DOHH2 (cell line): Measurements from ENCODE around the gene ERLEC1.
"Not testable (repeated sequence)": the region's sequence is repeated elsewhere in the genome, so short reads cannot be mapped to it uniquely, and the experiment has no call there.

ENCODE experiments used
- H3F3A ChIP-seq: fragments of 200-600 bp; sonication (generic), shearing (Covaris generic); 2 replicates; pipeline ENCODE4 v1.6.0; 2016; ENCODE audit warnings: antibody characterized with exemption, mild to moderate bottlenecking; ENCODE audit not compliant: control insufficient read depth, insufficient read depth
- H3K27ac ChIP-seq: fragments of 200-600 bp; sonication (generic); 2 replicates; pipeline ENCODE4 v1.5.1; 2014; ENCODE audit warnings: low read depth, mild to moderate bottlenecking, low read length, moderate library complexity
- H3K27me3 ChIP-seq: fragments of 200-600 bp; sonication (generic); 2 replicates; pipeline ENCODE4 v1.6.1; 2014; ENCODE audit warnings: mild to moderate bottlenecking, low read length, mixed read lengths; ENCODE audit not compliant: control insufficient read depth
- H3K36me3 ChIP-seq: fragments of 200-600 bp; sonication (generic); 2 replicates; pipeline ENCODE4 v1.6.1; 2014; ENCODE audit warnings: mild to moderate bottlenecking, low read length, moderate library complexity, mixed read lengths; ENCODE audit not compliant: control insufficient read depth
- H3K4me1 ChIP-seq: fragments of 200-600 bp; sonication (generic); 2 replicates; pipeline ENCODE4 v1.6.1; 2014; ENCODE audit warnings: mild to moderate bottlenecking, low read length, mixed read lengths; ENCODE audit not compliant: control insufficient read depth
- H3K4me2 ChIP-seq: fragments of 200-600 bp; sonication (generic); 2 replicates; pipeline ENCODE4 v1.6.0; 2014; ENCODE audit warnings: mild to moderate bottlenecking, low read length, moderate library complexity
- H3K4me3 ChIP-seq: fragments of 200-600 bp; sonication (generic); 2 replicates; pipeline ENCODE4 v1.5.1; 2014; ENCODE audit warnings: mild to moderate bottlenecking, low read length, mixed read lengths
- H3K79me2 ChIP-seq: fragments of 200-600 bp; sonication (generic); 2 replicates; pipeline ENCODE4 v1.6.1; 2014; ENCODE audit warnings: mild to moderate bottlenecking, low read length, mixed read lengths; ENCODE audit not compliant: control insufficient read depth
- H3K9me2 ChIP-seq: fragments of 200-600 bp; sonication (generic); replicated peaks from 2 replicates; pipeline ENCODE4 v1.6.1; 2014; ENCODE audit warnings: mild to moderate bottlenecking, low read length, mixed read lengths; ENCODE audit not compliant: control insufficient read depth
- H3K9me3 ChIP-seq: fragments of 200-600 bp; sonication (generic); 2 replicates; pipeline ENCODE4 v1.6.1; 2014; ENCODE audit warnings: antibody characterized with exemption, low read length, mixed read lengths; ENCODE audit not compliant: control insufficient read depth, insufficient read depth
- H4K20me1 ChIP-seq: fragments of 200-600 bp; sonication (generic); 2 replicates; pipeline ENCODE4 v1.6.0; 2014; ENCODE audit warnings: low read depth, mild to moderate bottlenecking, antibody characterized with exemption, low read length, moderate library complexity; ENCODE audit not compliant: control insufficient read depth, insufficient read depth
- EZH2phosphoT487 ChIP-seq: fragments of 200-600 bp; sonication (generic); IDR thresholded peaks from 2 replicates; pipeline ENCODE4 v1.6.1; 2017; ENCODE audit warnings: borderline replicate concordance, mild to moderate bottlenecking, antibody characterized with exemption, low read length, moderate library complexity, mixed read lengths
- TF ChIP-seq, protein P1 (sequence below): fragments of 200-600 bp; sonication (generic); IDR thresholded peaks from one replicate; pipeline ENCODE4 v1.5.1; 2014; ENCODE audit warnings: antibody characterized with exemption, mild to moderate bottlenecking, low read depth, low read length; ENCODE audit not compliant: poor library complexity, severe bottlenecking

The ERLEC1 gene

DNA sequence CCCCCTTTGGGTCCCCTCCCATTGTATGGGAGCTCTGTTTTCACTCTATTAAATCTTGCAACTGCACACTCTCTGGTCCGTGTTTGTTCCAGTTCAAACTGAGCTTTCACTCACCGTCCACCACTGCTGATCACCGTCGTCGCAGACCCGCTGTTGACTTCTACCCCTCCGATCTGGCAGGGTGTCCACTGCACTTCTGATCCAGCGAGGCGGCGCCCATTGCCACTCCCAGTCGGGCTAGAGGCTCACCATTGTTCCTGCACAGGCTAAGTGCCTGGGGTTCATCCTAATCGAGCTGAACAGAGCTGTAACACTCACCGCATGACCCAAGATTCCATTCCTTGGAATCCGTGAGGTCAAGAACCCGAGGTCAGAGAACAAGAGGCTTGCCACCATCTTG lies 30.2 kb upstream of the ERLEC1 start:
- Histone ChIP-seq H3K9me3 (no peaks in the 10 kb centered on the region), H3K36me3 (no peaks in the 10 kb centered on the region; the same call in 1 of the 2 replicates), H3K27ac (no peak overlapping the region), H3F3A (no peaks in the 10 kb centered on the region), H3K79me2 (no peaks in the 10 kb centered on the region), H4K20me1 (no peaks in the 10 kb centered on the region), H3K4me2 (no peak overlapping the region), H3K4me1 (no peaks in the 10 kb centered on the region), H3K4me3 (no peak overlapping the region), H3K9me2 (no peaks in the 10 kb centered on the region), H3K27me3 (no peaks in the 10 kb centered on the region)
- no peak for TF ChIP-seq EZH2phosphoT487
- TF ChIP-seq, protein P1, sequence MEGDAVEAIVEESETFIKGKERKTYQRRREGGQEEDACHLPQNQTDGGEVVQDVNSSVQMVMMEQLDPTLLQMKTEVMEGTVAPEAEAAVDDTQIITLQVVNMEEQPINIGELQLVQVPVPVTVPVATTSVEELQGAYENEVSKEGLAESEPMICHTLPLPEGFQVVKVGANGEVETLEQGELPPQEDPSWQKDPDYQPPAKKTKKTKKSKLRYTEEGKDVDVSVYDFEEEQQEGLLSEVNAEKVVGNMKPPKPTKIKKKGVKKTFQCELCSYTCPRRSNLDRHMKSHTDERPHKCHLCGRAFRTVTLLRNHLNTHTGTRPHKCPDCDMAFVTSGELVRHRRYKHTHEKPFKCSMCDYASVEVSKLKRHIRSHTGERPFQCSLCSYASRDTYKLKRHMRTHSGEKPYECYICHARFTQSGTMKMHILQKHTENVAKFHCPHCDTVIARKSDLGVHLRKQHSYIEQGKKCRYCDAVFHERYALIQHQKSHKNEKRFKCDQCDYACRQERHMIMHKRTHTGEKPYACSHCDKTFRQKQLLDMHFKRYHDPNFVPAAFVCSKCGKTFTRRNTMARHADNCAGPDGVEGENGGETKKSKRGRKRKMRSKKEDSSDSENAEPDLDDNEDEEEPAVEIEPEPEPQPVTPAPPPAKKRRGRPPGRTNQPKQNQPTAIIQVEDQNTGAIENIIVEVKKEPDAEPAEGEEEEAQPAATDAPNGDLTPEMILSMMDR = no peak

DNA sequence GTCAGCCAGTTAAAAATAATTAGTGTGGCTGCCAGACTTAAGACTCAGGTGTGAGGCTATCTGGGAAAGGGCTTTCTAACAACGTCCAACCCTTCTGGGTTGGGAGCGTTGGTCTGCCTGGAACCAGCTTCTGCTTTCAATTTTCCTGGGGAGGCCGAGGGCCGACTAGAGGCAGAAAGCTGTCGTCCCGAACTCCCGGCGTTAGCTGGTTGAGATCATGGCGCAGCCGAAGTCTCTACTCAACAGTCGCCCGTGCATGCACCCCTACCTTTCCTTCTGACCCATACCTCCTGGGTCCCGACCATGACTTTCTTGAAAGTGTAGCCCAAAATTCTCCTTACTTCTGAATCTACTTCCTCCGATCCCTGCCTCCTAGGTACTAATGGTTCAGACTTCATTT lies 29.6 kb upstream of the ERLEC1 start:
- not testable (repeated sequence) for H4K20me1 ChIP-seq, H3K9me2 ChIP-seq, H3F3A ChIP-seq, H3K36me3 ChIP-seq, H3K4me1 ChIP-seq, H3K4me3 ChIP-seq, H3K4me2 ChIP-seq, H3K27me3 ChIP-seq, H3K27ac ChIP-seq, H3K79me2 ChIP-seq, H3K9me3 ChIP-seq

DNA sequence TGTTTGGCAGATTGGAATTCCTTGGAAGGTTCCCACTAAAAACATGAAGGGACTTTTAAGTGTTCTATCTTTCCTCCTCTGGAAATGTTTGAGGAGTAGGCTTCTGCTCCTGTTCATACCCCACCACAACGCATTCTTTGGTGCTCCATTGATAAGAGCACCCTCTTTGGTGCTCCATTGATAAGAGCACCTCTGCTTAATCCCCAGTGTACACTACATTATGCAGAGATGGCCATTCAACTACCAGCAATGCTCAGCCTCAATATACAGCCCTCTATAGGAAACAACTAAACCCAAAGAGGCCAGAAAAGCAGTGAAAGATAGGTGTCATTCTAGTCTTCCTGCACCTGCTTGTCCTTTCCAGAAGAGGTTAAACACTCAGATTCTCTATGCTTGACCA lies 21.1 kb upstream of the ERLEC1 start:
- no peak overlapping the region for H3K27ac ChIP-seq
- H3K79me2 ChIP-seq = peaks cover 46% of the 10 kb centered on the region
- TF ChIP-seq, protein P1 = no peak
- TF ChIP-seq EZH2phosphoT487 = no peak
- peaks cover 28% of the 10 kb centered on the region for H3K4me1 ChIP-seq
- H3K4me3 ChIP-seq = no peak overlapping the region
- H3K27me3 ChIP-seq = no peaks in the 10 kb centered on the region
- H3K4me2 ChIP-seq = no peak overlapping the region
- peaks cover 43% of the 10 kb centered on the region for H3K36me3 ChIP-seq
- H3K9me2 ChIP-seq = no peaks in the 10 kb centered on the region
- peaks cover 10% of the 10 kb centered on the region for H3F3A ChIP-seq
- H4K20me1 ChIP-seq = peaks cover 5% of the 10 kb centered on the region; the same call in 1 of the 2 replicates
- H3K9me3 ChIP-seq = no peaks in the 10 kb centered on the region

DNA sequence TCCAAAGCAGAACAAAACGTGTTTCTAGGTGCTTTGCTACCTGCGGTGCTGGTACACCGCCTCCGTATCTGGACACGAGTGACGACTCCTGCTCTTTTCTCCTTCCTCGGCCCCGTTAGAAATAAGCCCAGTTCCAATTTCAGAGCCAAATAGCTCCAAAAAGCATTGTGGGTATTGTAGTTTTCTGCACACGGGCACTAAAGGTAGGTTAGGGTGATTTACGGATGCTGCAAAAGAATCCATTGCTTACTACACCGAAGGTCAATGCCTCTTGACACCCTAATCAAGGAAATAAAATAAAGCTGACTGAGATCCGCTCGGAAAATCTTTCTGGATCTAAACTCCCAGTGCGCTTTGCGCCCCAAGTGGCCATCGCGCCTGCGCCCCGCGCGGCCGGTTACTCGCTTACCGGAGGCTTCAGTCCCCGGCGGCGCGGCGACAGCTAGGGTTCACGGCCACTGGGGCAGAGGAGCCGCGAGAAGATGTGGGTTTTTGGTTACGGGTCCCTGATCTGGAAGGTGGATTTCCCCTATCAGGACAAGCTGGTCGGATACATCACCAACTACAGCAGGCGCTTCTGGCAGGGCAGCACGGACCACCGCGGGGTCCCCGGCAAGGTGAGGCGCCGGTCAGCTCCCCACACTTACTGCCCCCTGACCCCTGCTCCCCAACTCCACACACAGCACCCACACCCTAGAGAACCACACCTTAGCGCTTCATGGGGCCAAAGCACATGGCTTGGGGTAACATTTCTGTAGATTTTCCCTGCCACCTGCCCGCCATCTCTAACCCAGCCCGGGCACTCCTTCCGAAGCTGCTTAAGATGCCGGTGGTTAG lies 19.2 kb upstream of the ERLEC1 start, which contains the start of gene CHAC2:
Gene CHAC2, plus strand, starts transcription at position 400 of the 837 bp plus-strand sequence. Its CDS starts 83 bp downstream, at position 483.
- Histone ChIP-seq H3K4me3 (peak within 1 kb of the TSS; percentile 96), H3K27ac (peak within 1 kb of the TSS; percentile 84), H4K20me1 (peaks cover 5% of the 10 kb centered on the region; the same call in 1 of the 2 replicates), H3F3A (peaks cover 22% of the 10 kb centered on the region), H3K27me3 (no peaks in the 10 kb centered on the region), H3K4me2 (peak within 1 kb of the TSS; percentile 79), H3K36me3 (peaks cover 48% of the 10 kb centered on the region), H3K9me3 (no peaks in the 10 kb centered on the region), H3K4me1 (peaks cover 32% of the 10 kb centered on the region), H3K9me2 (no peaks in the 10 kb centered on the region), H3K79me2 (peaks cover 62% of the 10 kb centered on the region)
- TF ChIP-seq EZH2phosphoT487 = no peak
- TF ChIP-seq, protein P1 = peak; percentile 32
